ENCODE data around the gene FXYD7. TPM values are rescaled to one million over a fixed set of nuclear protein-coding genes. Genes with fewer than 3 reads are reported as not detected.

FXYD7 gene
- total RNA-seq, 3 donors from 2014 or later, result 1.5 TPM; not detected in 2

DNA sequence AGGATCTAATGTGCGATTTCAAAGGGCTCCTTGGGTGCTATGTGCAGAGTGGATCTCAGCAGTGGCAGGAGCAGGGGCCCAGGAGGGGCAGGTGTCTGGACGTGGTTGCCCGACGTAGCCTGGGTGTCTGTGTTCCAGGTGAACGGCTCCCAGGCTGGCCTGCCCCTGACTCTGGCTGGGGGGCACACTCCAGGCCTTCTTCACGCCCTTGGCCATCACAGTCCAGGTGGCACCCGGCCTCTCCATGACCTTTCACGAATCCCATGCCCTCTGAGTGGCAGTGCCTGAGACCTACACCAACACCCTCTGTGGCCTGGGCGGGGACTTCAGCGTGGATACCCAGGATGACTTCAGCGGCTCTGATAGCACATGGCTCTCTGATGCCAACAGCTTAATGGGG lies 38.7 kb upstream of the FXYD7 start:
- TF ChIP-seq, protein P1, sequence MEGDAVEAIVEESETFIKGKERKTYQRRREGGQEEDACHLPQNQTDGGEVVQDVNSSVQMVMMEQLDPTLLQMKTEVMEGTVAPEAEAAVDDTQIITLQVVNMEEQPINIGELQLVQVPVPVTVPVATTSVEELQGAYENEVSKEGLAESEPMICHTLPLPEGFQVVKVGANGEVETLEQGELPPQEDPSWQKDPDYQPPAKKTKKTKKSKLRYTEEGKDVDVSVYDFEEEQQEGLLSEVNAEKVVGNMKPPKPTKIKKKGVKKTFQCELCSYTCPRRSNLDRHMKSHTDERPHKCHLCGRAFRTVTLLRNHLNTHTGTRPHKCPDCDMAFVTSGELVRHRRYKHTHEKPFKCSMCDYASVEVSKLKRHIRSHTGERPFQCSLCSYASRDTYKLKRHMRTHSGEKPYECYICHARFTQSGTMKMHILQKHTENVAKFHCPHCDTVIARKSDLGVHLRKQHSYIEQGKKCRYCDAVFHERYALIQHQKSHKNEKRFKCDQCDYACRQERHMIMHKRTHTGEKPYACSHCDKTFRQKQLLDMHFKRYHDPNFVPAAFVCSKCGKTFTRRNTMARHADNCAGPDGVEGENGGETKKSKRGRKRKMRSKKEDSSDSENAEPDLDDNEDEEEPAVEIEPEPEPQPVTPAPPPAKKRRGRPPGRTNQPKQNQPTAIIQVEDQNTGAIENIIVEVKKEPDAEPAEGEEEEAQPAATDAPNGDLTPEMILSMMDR (IDR thresholded peaks at IDR 0.05), result no peak
- Histone ChIP-seq H3K4me1 (ENCODE audit: low read depth) (peaks cover 10% of the 10 kb centered on the region), H3K36me3 (ENCODE audit: low read depth) (no peaks in the 10 kb centered on the region), H3K4me3 (no peak overlapping the region), H3K9me3 (no peaks in the 10 kb centered on the region)
- DNase-seq (no peak), ATAC-seq (no peak)
- intact Hi-C loops (cut with DNase I, micrococcal nuclease), result no loop called here

GRCh38 chr19:35105047-35105410 lies 38.0 kb upstream of the FXYD7 start:
- TF ChIP-seq, protein P1 (IDR thresholded peaks at IDR 0.05), result no peak
- Histone ChIP-seq H3K4me1 (ENCODE audit: low read depth) (peaks cover 15% of the 10 kb centered on the region), H3K36me3 (ENCODE audit: low read depth) (no peaks in the 10 kb centered on the region), H3K9me3 (no peaks in the 10 kb centered on the region), H3K4me3 (no peak overlapping the region)
- DNase-seq, result no peak
- no peak for ATAC-seq
- intact Hi-C loops (cut with DNase I, micrococcal nuclease), result no loop called here

- no peaks in the 10 kb centered on the region for H3K9me3 ChIP-seq
Observed at GRCh38 chr19:35105411-35106290, 37.4 kb upstream of the FXYD7 start.

GRCh38 chr19:35106291-35106583 lies 36.8 kb upstream of the FXYD7 start:
- intact Hi-C loops (cut with DNase I, micrococcal nuclease), result no loop called here
- DNase-seq (no peak), ATAC-seq (no peak)
- Histone ChIP-seq H3K4me1 (ENCODE audit: low read depth) (peaks cover 15% of the 10 kb centered on the region), H3K36me3 (ENCODE audit: low read depth) (no peaks in the 10 kb centered on the region), H3K4me3 (no peak overlapping the region), H3K9me3 (no peaks in the 10 kb centered on the region)
- TF ChIP-seq, protein P1 (IDR thresholded peaks at IDR 0.05), result no peak

More at GRCh38 chr19:35105411-35106290, 37.4 kb upstream of the FXYD7 start:
- ATAC-seq, result no peak
- intact Hi-C loops (cut with DNase I, micrococcal nuclease), result no loop called here
- no peak for DNase-seq
- no peaks in the 10 kb centered on the region for H3K36me3 ChIP-seq (ENCODE audit: low read depth)
- no peak overlapping the region for H3K4me3 ChIP-seq
- TF ChIP-seq, protein P1 (IDR thresholded peaks at IDR 0.05), result no peak
- H3K4me1 ChIP-seq (ENCODE audit: low read depth), result peaks cover 15% of the 10 kb centered on the region

- intact Hi-C loops (cut with DNase I, micrococcal nuclease), result no loop called here
- Histone ChIP-seq H3K9me3 (no peaks in the 10 kb centered on the region), H3K4me3 (no peak overlapping the region), H3K4me1 (ENCODE audit: low read depth) (peaks cover 15% of the 10 kb centered on the region), H3K36me3 (ENCODE audit: low read depth) (no peaks in the 10 kb centered on the region)
- TF ChIP-seq, protein P1 (IDR thresholded peaks at IDR 0.05), result no peak
- ATAC-seq, result no peak
- no peak for DNase-seq
Observed at GRCh38 chr19:35106898-35107541, 36.0 kb upstream of the FXYD7 start.
